SK-N-SH (cell line): ENCODE measurements around the gene MVB12B.

Experiments
- CTCF ChIP-seq: fragments of 200-600 bp; sonication (generic); IDR thresholded peaks from 2 replicates; pipeline ENCODE4 v1.6.1; 2017; ENCODE audit warnings: antibody characterized with exemption, mild to moderate bottlenecking, moderate library complexity
- RCOR1 ChIP-seq: fragments of 150-350 bp; IDR thresholded peaks from 2 replicates; pipeline ENCODE4 v1.6.1; 2017; ENCODE audit warnings: antibody characterized with exemption, low read length

GRCh38 chr9:126488310-126488709, 161.7 kb downstream of the MVB12B start:
- TF ChIP-seq RCOR1 (no peak), CTCF (no peak)
